Measurements from ENCODE around the gene CPNE1.
A peak's percentile ranks its signal among the peaks of the same experiment; 100 is the strongest.

Gene CPNE1

DNA sequence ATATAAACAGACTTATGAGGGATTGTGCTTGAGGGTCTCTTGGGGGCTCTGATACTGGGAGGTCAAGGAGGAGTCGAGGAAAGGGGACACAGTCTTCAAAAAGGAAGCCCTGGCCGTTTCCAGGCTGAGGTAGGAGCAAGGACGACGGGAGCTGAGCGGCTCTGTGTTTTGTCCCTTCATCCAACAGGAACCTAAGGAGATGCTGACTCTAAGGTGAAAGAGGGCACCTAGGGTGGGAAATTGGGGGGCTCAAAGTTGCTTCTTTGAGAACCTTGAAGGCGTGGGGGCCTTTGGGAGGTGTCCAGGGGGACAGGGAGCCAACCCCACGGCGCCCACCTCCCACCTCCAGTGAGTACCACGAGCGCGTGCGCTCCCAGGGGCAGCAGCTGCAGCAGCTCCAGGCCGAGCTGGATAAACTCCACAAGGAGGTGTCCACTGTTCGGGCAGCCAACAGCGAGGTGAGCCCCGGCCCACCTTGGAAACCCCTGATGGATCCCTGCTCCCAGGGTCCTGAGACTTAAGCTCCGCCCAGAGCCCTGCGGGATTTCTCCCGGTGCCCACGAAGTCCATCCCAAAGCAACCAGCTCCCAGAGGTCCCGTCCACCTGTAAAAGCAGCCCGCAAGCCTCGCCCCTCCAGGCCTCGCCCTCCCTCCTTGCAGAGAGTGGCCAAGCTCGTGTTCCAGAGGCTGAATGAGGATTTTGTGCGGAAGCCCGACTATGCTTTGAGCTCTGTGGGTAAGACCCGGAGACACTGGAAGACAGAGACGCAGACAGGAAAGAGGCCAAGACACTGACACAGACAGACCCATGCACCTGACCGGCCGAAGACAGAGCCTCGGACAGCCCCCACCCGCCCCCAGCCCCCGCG, 46.2 kb downstream of the CPNE1 start:
- DNase-seq, result no peak

DNA sequence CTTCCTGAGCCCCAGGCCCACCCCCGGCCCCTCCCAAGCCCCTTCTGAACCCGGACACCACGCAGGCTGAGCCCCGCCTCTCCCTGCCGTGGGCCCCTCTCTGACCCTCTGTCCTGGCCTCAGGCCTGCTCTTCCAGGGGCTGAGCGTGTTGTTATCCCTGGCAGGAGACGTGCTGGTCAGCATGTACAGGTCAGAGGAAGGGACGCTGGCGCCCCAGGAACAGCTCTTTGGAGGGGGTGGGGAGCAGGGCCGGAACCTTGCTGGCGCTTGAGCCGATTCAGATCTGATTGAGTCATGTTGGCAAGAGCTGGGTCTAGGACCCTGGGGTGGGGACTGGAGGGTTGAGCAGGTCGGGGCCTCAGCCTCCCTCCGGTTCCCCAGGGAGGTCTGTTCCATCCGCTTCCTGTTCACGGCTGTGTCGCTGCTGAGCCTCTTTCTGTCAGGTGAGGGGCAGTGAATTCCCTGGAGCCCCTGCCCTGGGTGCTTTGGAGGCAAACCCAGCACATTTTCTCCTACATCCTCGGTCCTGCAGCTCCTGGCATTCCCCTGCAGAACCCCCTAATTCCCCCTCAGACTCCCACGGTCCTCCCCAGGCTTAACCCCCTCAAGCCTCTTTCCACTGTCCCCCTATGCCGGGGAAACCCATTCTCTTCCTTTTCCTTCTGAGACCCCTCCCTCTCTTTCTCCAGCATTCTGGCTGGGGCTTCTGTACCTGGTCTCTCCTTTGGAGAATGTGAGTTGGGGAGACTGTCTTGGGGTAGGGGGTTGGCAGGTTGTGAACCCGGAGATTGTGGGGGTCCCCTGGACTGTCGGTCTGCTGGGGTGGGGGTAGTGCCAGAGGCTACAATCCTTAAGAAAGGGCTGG, 47.1 kb downstream of the CPNE1 start:
- peak; percentile 33 for DNase-seq

DNA sequence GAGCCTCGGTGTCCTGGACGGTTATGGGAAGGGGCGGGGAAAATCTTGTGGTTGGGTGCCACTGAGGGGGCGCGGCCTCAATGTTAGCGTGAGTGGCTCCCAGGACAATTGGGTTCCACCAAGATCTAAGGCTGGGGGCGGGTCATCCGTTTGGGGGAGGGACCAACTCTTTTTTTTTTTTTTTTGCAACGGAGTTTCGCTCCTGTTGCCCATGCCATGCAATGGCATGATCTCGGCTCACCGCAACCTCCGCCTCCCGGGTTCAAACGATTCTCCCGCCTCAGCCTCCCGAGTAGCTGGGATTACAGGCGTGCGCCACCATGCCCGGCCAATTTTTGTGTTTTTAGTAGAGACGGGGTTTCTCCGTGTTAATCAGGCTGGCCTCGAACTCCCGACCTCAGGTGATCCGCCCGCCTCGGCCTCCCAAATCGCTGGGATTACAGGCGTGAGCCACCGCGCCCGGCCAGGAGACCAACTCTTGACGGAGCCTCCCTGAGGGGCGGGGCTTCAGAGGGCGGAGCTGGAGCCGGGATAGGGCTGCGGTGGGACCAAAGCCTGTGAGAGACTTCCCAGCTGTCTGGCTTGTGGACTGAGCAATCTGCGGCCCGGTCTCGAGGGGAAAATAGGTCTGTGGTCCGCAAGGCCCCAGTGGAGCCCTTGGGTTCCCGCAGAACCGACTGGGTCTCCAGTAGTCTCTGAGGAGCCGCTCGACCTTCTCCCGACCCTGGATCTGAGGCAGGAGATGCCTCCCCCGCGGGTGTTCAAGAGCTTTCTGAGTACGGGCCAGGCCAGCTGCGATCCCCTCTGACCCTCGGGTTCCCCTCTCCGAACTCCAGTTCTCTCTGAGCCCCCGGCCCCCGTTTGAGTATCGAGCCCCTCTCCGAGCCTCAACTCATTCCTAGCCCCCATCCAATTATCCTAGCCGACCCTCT, 48.0 kb downstream of the CPNE1 start:
- DNase-seq, result peak; percentile 83

DNA sequence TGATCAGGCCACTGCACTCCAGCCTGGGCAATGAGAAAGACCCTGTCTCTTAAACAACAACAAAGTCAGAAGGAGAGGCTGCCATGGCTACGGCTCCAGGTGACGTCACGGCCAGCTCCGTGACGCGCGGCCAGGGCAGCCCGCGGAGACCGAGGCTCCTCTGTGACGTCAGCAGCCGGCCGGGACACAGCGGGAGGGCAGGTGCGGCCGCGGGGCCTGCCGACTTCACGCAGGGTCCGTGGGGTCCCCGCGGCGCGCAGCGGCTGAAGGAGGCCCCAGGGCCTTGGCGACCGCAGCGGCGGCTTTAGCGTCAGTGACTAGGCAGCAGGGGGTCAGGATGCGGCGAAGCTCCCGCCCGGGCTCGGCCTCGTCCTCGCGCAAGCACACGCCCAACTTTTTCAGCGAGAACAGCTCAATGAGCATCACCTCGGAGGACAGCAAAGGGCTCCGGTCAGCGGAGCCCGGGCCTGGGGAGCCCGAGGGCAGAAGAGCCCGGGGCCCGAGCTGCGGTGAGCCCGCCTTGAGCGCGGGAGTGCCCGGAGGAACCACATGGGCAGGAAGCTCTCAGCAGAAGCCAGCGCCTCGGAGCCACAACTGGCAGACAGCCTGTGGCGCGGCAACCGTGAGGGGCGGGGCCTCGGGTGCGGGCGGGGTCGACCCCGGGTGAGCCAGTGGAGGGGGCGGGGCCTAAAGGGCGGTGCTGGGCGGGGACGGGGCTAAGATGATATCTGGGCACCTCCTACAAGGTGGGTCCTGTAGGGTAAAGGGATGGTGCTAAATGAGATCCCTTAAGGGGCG, 48.8 kb downstream of the CPNE1 start, which contains the start of gene SPAG4:
Gene SPAG4, plus strand, starts transcription at position 163 of the 798 bp plus-strand sequence. Its CDS starts 175 bp downstream, at position 338.
- DNase-seq, result peak; percentile 100

DNA sequence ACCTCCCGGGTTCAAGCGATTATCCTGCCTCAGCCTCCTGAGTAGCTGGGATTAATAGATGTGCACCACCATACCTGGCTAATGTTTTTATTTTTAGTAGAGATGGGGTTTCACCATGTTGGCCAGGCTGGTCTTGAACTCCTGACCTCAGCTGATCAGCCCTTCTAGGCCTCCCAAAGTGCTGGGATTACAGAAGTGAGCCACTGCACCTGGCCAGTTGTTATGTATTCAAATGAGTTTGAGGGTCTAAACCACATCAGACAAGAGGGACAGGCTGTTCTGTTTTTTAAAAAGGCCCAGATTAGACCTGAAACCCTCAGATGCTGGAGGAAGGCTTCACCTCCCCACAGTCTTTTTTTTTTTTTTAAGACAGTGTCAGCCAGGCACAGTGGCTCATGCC, 53.2 kb downstream of the CPNE1 start:
- no peak for DNase-seq

DNA sequence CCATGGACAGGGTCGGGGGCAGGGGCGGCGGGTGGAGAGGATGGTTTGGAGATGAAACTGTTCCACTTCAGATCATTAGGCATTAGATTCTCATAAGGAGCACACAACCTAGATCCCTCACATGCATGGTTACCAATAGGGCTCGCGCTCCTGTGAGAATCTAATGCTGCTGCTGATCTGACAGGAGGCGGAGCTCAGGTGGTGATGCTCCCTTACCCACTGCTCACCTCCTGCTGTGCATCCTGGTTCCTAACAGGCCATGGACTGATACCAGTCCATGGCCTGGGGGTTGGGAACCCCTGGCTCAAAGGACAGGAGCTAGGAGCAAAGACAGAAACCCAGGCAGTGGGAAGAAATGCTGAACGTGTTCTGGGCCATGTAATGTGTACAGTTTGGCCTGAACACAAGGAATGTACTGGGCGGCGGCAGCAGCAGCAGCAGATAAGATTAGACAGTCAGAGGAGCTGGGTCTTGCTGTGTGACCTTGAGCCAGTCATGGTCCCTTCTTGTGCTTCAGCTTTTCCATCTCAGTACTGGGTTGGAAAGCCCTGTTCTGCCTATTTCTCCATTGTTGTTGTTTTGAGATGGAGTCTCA, 53.8 kb downstream of the CPNE1 start:
- DNase-seq, result no peak

DNA sequence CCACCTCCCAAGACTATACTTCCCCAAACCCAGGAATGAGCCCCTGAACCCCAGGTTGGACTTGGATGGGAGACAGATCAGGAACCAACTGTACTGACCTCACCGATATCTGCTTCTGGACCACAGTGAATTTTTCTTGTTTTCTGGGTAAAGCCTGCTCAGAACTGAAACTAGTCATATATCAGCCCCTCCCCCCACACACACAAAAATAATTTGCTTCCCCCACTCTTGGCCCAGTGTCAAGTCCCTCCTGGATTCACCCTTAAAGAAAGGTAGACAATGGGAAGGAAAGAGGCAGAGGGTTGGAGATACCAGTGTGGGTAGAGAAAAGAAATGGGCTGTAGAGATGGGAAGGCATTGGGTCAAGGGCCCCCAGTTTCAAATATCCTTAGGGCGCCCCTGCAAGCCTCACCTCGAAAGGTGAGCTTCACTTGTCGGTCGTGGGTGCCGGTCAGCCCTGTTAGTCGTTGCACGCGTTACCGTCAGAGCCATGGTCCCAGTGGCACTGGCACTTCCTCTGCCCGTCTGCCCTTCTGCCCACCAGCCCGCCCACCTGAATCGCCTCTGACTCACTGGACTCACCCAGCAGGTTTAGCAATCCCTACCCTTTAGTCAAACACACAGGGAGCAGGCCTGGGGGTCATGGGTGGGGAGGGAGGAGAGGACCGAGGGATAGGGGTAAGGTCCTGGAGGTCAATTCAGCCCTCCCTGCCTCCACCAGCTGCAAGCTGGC, 57.5 kb downstream of the CPNE1 start:
- DNase-seq, result peak; percentile 44

DNA sequence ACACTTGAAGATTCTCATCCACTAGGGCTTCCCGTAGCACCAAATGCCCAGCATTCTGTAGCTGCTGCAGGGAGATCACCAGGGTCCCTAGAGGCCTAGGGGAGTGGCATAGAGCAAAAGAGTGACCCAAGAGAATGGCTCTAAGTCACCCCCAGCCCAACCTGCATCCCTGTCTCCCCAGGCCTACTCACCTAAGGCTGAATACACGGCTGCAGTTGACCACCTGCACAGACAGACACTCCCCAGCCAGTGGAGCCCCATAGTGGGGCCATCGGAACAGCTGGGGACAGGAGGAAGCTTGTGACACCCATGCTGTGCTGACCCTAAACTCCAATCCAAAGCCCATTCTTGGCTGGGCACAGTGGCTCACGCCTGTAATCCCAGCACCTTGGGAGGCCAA, 58.6 kb downstream of the CPNE1 start:
- DNase-seq, result no peak

DNA sequence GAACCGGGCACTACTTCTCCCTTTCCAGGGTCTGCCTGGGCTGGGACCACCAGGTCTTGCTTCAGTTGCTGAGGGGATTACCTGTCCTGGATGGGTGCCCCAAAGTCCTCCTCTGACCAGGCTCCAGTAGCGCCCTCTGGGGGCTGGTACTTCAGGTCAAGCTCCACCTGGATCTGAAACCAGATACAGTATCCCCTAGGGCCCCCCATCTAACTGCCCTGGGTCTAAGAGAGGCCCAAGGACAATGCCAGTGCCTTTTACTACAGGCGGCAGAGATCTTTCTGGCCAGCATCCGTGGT, 60.3 kb downstream of the CPNE1 start:
- no peak for DNase-seq

DNA sequence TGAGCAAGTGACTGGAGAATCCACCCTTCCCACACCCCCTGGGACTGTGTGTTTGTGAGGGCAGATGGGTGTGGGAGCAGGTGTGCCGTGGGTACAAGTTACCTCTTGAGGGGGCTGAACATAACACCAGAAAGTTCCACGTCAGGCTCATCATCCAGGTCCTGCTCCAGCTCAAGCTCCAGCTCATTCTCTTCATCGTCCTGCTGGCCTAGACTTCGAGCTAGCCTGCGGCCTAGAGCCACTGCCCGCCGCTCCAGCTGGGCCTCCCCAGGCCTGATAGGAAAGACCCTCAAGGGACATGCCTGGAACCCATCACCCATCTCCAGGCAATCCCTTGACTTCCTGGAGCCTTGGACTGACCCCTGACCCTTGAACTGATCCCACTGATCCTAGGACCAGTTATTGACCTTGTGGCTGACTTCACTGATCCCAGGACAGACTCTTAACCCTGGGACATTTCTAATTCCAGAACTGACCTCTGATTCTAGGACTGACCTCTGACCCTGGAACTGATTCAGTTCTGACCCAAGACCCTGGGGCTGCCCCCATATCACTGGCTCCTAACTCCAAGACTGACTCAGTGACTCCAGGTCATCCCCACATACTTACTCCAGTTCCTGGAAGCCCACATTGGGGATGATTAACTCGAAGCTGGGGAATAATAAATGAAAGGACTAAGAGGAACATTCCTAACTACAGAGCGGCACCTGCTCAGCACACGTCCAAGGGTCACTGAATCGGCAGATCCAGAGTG, 60.8 kb downstream of the CPNE1 start:
- DNase-seq, result no peak

DNA sequence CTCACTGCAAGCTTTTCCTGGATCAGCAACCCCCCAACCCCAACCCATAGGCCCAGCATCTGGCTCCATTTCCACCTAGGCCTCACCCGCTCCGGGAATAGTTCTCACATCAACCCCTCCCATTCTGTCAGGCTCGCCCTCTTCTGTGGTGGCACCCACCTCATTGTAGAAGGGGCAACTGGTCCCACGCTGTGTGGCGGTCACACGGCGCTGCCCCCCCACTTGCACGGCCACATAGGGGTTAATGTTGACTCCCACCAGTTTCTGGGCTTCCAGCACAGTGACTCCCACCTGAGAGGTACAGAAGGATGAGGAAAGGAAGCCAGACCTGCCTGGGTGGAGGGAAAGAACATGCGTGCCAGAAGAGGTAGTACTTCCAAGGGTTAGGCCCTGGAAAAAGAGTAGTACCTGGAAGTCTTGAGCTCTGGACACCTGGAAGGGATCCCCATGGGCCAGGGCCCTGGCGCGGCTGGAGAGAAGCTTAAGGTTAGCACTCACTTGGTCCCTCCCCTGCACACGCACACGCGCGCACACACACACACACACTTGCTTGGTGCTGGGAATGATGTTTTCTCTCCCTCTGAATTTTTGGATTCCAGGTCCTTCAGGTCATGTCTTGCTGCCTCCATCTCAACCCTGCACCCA, 61.7 kb downstream of the CPNE1 start:
- DNase-seq, result no peak

DNA sequence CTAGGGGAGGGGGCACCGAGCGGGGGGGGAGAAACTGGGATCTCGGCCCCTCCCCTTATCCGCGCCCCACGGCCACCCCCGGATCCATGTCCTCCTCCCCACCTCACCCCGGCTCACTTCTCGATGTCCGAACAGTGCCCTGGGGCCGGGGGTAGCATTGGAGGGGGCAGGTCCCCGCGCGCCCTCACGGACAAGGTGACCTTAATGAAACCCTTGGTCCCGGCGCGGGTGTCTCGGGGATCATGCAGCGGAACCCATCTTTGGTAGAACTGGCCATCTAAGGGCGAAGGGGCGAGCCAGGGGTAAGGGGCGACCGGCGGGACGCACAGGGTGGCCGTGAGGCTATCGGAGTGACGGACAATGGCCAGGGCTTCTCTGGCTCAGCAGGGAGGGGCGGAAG, 62.7 kb downstream of the CPNE1 start:
- no peak for DNase-seq

DNA sequence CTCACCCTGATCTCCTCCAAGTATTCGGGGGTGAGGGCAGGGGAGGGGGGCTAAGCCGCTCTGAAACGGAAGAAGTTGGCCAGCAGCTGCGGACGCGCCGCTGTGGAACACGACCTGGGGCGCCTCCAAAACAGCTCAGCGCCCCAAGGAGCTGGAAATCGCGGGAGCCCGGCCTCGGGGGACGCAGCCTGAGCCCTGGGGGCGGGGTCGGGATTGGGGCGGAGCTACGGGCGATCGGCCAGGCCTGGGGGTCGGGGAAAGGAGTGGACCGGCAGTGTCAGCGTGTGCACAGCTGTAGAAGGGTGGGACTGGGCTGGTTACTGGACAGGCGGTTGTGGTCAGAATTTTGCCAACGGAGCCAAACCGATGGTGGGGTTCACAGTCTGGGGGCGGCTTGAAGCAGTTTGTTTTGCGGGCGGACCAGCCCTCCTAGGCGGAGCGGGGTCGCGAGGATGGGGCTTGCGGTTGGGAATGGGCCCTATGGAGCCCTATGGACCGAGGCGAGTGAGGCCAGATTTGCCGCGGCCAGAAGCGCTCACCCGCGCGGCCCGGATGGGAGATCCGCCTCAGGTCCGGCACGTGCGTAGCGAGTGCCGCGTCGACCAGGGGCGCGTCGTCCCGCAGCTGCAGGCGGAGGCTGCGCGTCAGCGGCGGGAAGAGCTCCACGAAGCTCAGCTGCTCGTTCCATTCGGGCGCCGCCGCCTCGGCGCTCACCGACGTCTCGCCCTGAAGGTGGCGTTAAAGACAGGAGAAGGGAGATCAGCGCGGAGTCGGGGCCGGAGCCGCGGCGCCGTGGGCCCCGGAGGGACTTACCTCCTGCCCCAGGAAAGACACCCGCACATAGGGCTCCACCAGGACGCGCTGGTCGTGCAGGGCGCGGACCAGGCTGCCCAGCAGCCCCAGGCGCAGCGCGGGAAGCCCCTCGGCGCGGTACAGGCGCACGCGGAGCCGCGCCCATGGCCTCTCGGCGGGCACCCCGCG, 63.4 kb downstream of the CPNE1 start:
- peak; percentile 85 for DNase-seq

DNA sequence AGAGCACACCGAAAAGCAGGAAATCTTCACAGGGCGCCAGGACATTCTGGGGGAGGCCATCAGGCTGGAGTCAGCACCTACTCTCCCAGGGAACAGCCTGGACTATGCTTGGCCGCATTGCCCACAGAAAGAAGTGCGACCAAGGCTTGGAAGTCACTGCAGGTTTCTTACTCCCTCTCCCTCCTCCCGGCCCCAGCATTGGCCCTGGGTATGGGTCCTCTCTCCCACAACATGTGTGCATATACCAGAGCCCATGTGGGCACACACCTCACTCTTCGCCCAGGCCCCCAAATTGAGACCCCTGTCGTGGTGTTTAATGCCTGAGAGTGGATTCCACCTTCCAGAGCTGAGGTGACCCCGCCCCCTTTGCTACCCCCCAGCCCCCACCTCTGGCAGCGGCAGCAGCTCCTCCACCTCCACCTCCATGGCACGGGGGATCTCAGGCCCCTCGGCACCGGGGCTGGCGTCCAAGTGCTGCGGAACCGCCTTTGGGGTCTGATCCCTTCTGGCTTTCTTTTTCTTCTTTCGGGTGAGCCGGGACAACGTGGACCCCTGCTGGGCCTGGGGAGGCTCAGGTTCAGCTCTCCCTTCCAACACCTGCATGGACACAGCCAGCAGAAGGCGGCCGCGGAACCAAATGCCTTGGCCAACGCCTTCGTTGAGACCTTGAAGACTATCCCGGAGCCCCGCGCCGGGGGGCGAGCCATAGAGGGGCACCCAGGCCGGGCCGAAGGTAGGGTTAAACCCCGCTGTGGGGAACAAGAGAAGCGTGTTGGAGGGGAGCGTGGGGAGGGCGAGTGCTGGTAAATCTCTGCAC, 64.3 kb downstream of the CPNE1 start:
- DNase-seq, result no peak

DNA sequence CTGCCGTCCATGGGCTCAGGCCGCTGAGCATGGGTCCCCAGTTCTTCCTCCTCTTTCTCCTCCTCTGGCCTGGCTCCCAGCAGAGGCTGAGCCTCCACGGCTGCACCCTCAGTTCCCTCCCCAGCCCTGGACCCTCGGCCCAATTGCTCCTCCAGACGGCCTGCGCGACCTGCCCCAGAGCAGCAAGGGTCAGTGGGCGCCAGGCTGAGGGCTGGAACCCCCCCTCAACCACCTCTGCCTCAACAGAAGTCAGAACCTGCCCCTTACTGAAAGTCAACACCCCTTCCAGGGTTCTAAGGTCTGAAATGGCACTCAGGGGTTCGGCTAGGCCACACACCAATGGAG, 65.0 kb downstream of the CPNE1 start:
- DNase-seq, result no peak

DNA sequence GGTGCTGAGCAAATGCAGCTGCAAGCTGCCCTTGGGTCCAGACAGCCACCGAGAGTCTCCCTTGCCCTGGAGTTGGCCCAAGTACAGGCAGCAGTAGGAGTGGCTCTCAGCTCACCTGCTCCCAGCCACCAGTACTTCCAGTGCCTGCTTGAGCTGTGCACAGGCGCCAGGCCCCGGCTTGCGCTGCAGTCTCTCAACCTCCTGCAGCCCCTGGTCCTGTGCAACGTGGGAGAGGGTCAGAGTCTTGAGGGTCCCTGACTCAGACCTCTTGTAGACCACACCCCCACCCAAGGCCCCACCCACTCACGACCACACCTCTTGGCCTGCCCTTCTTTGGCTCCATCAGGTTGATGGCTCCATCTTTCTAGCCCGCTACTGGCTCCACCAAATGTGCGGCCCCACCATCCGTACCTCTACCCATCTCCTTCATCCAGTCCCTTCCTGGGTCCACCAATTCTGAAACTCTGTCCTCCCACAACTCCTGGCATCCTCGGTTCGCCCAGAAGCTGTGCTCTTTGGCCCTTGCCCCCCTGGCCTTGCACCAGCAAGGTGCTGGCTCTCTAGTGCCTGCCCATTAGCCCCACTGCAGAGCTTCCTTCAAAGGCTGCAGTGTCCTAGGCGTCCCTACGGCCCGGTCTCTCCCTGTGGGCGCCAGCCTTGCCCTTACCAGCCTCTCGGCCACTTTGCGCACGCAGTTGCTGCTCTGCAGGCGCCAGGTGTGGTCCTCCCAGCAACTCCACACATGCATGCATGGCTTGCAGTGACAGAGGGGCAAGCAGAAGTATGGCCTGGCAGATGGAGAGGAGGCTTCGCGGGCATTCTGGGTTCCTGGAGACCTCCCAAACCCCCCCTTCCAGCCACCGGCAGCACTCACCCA, 65.6 kb downstream of the CPNE1 start:
- DNase-seq, result no peak

DNA sequence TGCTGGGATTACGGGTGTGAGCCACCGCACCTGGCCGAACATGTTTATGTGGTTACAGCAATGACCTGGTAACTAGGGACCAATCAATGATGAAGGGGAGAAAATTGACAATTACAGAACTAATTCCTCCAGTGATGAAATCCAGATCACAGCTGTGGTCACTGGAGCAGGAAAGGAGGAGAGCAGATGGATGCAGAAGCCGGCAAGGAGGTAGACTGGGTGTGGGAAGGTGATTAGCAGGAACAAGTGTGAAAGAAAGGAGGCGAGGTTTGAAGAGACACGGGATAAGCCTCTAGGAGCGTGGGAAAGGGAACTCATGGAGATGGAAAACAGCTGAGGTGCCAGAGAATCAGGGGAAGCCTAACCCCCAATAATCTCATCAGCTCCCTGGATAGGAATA, 66.2 kb downstream of the CPNE1 start:
- DNase-seq, result no peak
